ENCODE measurements around the gene FAF1. TPM values are rescaled to one million over a fixed set of nuclear protein-coding genes. Genes with fewer than 3 reads are reported as not detected.

FAF1 gene
- total RNA-seq, 6 experiments from 2014 or later: 24.1 to 32.4 (median 31.6) TPM

- TF ChIP-seq POLR2A (IDR thresholded peaks at IDR 0.05): no peak
- no peak for TF ChIP-seq CTCF (IDR thresholded peaks at IDR 0.05)
- H3K4me1 ChIP-seq: no peaks in the 10 kb centered on the region
- DNase-seq: no peak
- intact Hi-C loops (cut with DNase I): no loop called here
- no peaks in the 10 kb centered on the region for H3K36me3 ChIP-seq
- H3K9me3 ChIP-seq: no peaks in the 10 kb centered on the region
- no peak overlapping the region for H3K4me3 ChIP-seq
- H3K27ac ChIP-seq: no peak overlapping the region
- H3K27me3 ChIP-seq: no peaks in the 10 kb centered on the region
- 100% methylated on average over 2 of the region's 2 CpGs for WGBS (ENCODE audit: insufficient coverage, low coverage, low lambda C conversion rate, missing lambda C conversion rate)
- ATAC-seq: no peak
Measured at GRCh38 chr1:50615036-50615750, 344.9 kb downstream of the FAF1 start.

- ATAC-seq: no peak
- H3K9me3 ChIP-seq: no peaks in the 10 kb centered on the region
- H3K27ac ChIP-seq: no peak overlapping the region
- intact Hi-C loops (cut with DNase I): no loop called here
- H3K36me3 ChIP-seq: no peaks in the 10 kb centered on the region
- H3K27me3 ChIP-seq: no peaks in the 10 kb centered on the region
- no peak overlapping the region for H3K4me3 ChIP-seq
- 73% methylated on average over 6 of the region's 6 CpGs for WGBS (ENCODE audit: insufficient coverage, low coverage, low lambda C conversion rate, missing lambda C conversion rate)
- TF ChIP-seq POLR2A (IDR thresholded peaks at IDR 0.05) (no peak), CTCF (IDR thresholded peaks at IDR 0.05) (no peak)
- H3K4me1 ChIP-seq: no peaks in the 10 kb centered on the region
- no peak for DNase-seq
Measured at GRCh38 chr1:50611675-50612074, 348.4 kb downstream of the FAF1 start.

- Histone ChIP-seq H3K4me3 (no peak overlapping the region), H3K27ac (no peak overlapping the region), H3K36me3 (no peaks in the 10 kb centered on the region), H3K27me3 (no peaks in the 10 kb centered on the region), H3K4me1 (no peaks in the 10 kb centered on the region), H3K9me3 (no peaks in the 10 kb centered on the region)
- no peak for ATAC-seq
- DNase-seq: no peak
- intact Hi-C loops (cut with DNase I): no loop called here
- WGBS (ENCODE audit: insufficient coverage, low coverage, low lambda C conversion rate, missing lambda C conversion rate): 86% methylated on average over 2 of the region's 2 CpGs
- TF ChIP-seq POLR2A (IDR thresholded peaks at IDR 0.05) (no peak), CTCF (IDR thresholded peaks at IDR 0.05) (no peak)
Measured at GRCh38 chr1:50610563-50610962, 349.5 kb downstream of the FAF1 start.

GRCh38 chr1:50609508-50609907 is 350.6 kb downstream of the FAF1 start:
- Histone ChIP-seq H3K27ac (no peak overlapping the region), H3K9me3 (no peaks in the 10 kb centered on the region), H3K4me1 (no peaks in the 10 kb centered on the region), H3K36me3 (no peaks in the 10 kb centered on the region), H3K27me3 (no peaks in the 10 kb centered on the region), H3K4me3 (no peak overlapping the region)
- intact Hi-C loops (cut with DNase I): no loop called here
- ATAC-seq: no peak
- 89% methylated on average over 3 of the region's 3 CpGs for WGBS (ENCODE audit: insufficient coverage, low coverage, low lambda C conversion rate, missing lambda C conversion rate)
- no peak for DNase-seq
- TF ChIP-seq CTCF (IDR thresholded peaks at IDR 0.05): no peak
- no peak for TF ChIP-seq POLR2A (IDR thresholded peaks at IDR 0.05)

All from right lobe of liver (tissue), 6 donors.